ENCODE results near the gene ARHGAP27.

Gene ARHGAP27

GRCh38 chr17:45408611-45409421, 23.9 kb downstream of the ARHGAP27 start:
- no peak for DNase-seq (ENCODE audit: low spot score)

GRCh38 chr17:45406107-45406506, 26.6 kb downstream of the ARHGAP27 start:
- no peak for DNase-seq (ENCODE audit: low spot score)

- peak; percentile 78 for DNase-seq (ENCODE audit: low spot score)
Observed at GRCh38 chr17:45405250-45406086, 27.2 kb downstream of the ARHGAP27 start.

GRCh38 chr17:45404870-45405249, 27.8 kb downstream of the ARHGAP27 start:
- no peak for DNase-seq (ENCODE audit: low spot score)

GRCh38 chr17:45403906-45404490, 28.7 kb downstream of the ARHGAP27 start:
- DNase-seq (ENCODE audit: low spot score) = no peak

- DNase-seq (ENCODE audit: low spot score) = no peak
Observed at GRCh38 chr17:45402916-45403315, 29.8 kb downstream of the ARHGAP27 start.

GRCh38 chr17:45398800-45399199, 33.9 kb downstream of the ARHGAP27 start:
- no peak for DNase-seq (ENCODE audit: low spot score)

- no peak for DNase-seq (ENCODE audit: low spot score)
Observed at GRCh38 chr17:45397796-45398195, 34.9 kb downstream of the ARHGAP27 start.

GRCh38 chr17:45396496-45397205, 36.0 kb downstream of the ARHGAP27 start:
- DNase-seq (ENCODE audit: low spot score) = no peak

GRCh38 chr17:45395569-45396415, 36.9 kb downstream of the ARHGAP27 start:
- DNase-seq (ENCODE audit: low spot score) = no peak

- peak; percentile 89 for DNase-seq (ENCODE audit: low spot score)
Observed at GRCh38 chr17:45394913-45395568, 37.6 kb downstream of the ARHGAP27 start.

GRCh38 chr17:45394564-45394912, 38.1 kb downstream of the ARHGAP27 start:
- no peak for DNase-seq (ENCODE audit: low spot score)

- no peak for DNase-seq (ENCODE audit: low spot score)
Observed at GRCh38 chr17:45394091-45394490, 38.6 kb downstream of the ARHGAP27 start.

GRCh38 chr17:45393411-45393810, 39.3 kb downstream of the ARHGAP27 start:
- no peak for DNase-seq (ENCODE audit: low spot score)

- DNase-seq (ENCODE audit: low spot score) = no peak
Observed at GRCh38 chr17:45391918-45392317, 40.8 kb downstream of the ARHGAP27 start.

GRCh38 chr17:45391291-45391690, 41.4 kb downstream of the ARHGAP27 start:
- no peak for DNase-seq (ENCODE audit: low spot score)

GRCh38 chr17:45389354-45389753, 43.3 kb downstream of the ARHGAP27 start:
- no peak for DNase-seq (ENCODE audit: low spot score)

- DNase-seq (ENCODE audit: low spot score) = no peak
Observed at GRCh38 chr17:45388604-45389325, 43.9 kb downstream of the ARHGAP27 start.

GRCh38 chr17:45387739-45388138, 44.9 kb downstream of the ARHGAP27 start:
- DNase-seq (ENCODE audit: low spot score) = no peak

- DNase-seq (ENCODE audit: low spot score) = no peak
Observed at GRCh38 chr17:45386178-45386577, 46.5 kb downstream of the ARHGAP27 start.

All from SK-N-DZ (cell line).